Parathyroid adenoma (tissue), 2 donors: Measurements from ENCODE around the gene HIP1.

Experiments used
- H2AFZ ChIP-seq: fragments of 300-600 bp; sonication (generic); one replicate; pipeline ENCODE4 v1.7.0; 2017; ENCODE audit warnings: antibody characterized with exemption, mild to moderate bottlenecking
- H3K27ac ChIP-seq: fragments of 300-600 bp; sonication (generic); one replicate; pipeline ENCODE4 v1.7.0; 2017
- H3K27me3 ChIP-seq: fragments of 300-600 bp; sonication (generic); one replicate; pipeline ENCODE4 v1.7.0; 2017; ENCODE audit warnings: low read length; ENCODE audit not compliant: control insufficient read depth, insufficient read depth
- H3K36me3 ChIP-seq: fragments of 300-600 bp; sonication (generic); one replicate; pipeline ENCODE4 v1.7.0; 2017; ENCODE audit warnings: low read length; ENCODE audit not compliant: control insufficient read depth, insufficient read depth
- H3K4me1 ChIP-seq: fragments of 300-600 bp; sonication (generic); one replicate; pipeline ENCODE4 v1.7.0; 2017; ENCODE audit warnings: control low read depth
- H3K4me2 ChIP-seq: fragments of 300-600 bp; sonication (generic); one replicate; pipeline ENCODE4 v1.7.0; 2017; ENCODE audit warnings: low read length
- H3K4me3 ChIP-seq: fragments of 300-600 bp; sonication (generic); one replicate; pipeline ENCODE4 v1.7.0; 2017; ENCODE audit warnings: low read depth, low read length
- H3K79me2 ChIP-seq: fragments of 300-600 bp; sonication (generic); one replicate; pipeline ENCODE4 v1.7.0; 2017; ENCODE audit warnings: control low read depth
- H3K9ac ChIP-seq: fragments of 300-600 bp; sonication (generic); one replicate; pipeline ENCODE4 v1.7.0; 2017; ENCODE audit warnings: mild to moderate bottlenecking
- H3K9me3 ChIP-seq: fragments of 300-600 bp; sonication (generic); one replicate; pipeline ENCODE4 v1.7.0; 2017; ENCODE audit warnings: low read length; ENCODE audit not compliant: control insufficient read depth
- CTCF ChIP-seq: fragments of 300-600 bp; sonication (generic); IDR thresholded peaks from one replicate; pipeline ENCODE4 v1.7.0; 2017; ENCODE audit warnings: antibody characterized with exemption, mild to moderate bottlenecking
- donor health status: primary hyperparathyroidism.

The HIP1 gene

GRCh38 chr7:75644589-75644988, 94.2 kb downstream of the HIP1 start:
- H2AFZ ChIP-seq: no peak overlapping the region
- no peak overlapping the region for H3K27ac ChIP-seq
- H3K9ac ChIP-seq: no peak overlapping the region

GRCh38 chr7:75642810-75643486, 95.8 kb downstream of the HIP1 start:
- H3K9me3 ChIP-seq: no peaks in the 10 kb centered on the region
- H3K9ac ChIP-seq: no peak overlapping the region
- H3K4me1 ChIP-seq: peaks cover 3% of the 10 kb centered on the region
- H2AFZ ChIP-seq: no peak overlapping the region
- TF ChIP-seq CTCF: peak; percentile 76
- H3K36me3 ChIP-seq: no peaks in the 10 kb centered on the region
- no peak overlapping the region for H3K4me3 ChIP-seq
- H3K79me2 ChIP-seq: peaks cover 6% of the 10 kb centered on the region
- H3K4me2 ChIP-seq: no peak overlapping the region
- no peaks in the 10 kb centered on the region for H3K27me3 ChIP-seq
- no peak overlapping the region for H3K27ac ChIP-seq

More at GRCh38 chr7:75644589-75644988, 94.2 kb downstream of the HIP1 start:
- no peak for TF ChIP-seq CTCF
- Histone ChIP-seq H3K27me3 (no peaks in the 10 kb centered on the region), H3K79me2 (peaks cover 6% of the 10 kb centered on the region), H3K36me3 (no peaks in the 10 kb centered on the region), H3K4me1 (peaks cover 3% of the 10 kb centered on the region), H3K9me3 (no peaks in the 10 kb centered on the region), H3K4me3 (no peak overlapping the region), H3K4me2 (no peak overlapping the region)

- no peaks in the 10 kb centered on the region for H3K36me3 ChIP-seq
- H3K4me1 ChIP-seq: peaks cover 3% of the 10 kb centered on the region
- H3K4me2 ChIP-seq: no peak overlapping the region
- TF ChIP-seq CTCF: no peak
- no peaks in the 10 kb centered on the region for H3K9me3 ChIP-seq
- H3K27ac ChIP-seq: no peak overlapping the region
- peaks cover 6% of the 10 kb centered on the region for H3K79me2 ChIP-seq
- no peaks in the 10 kb centered on the region for H3K27me3 ChIP-seq
- H3K9ac ChIP-seq: no peak overlapping the region
- no peak overlapping the region for H3K4me3 ChIP-seq
- H2AFZ ChIP-seq: peak overlapping the region; percentile 54
Measured at GRCh38 chr7:75640201-75640600, 98.5 kb downstream of the HIP1 start.

- no peaks in the 10 kb centered on the region for H3K27me3 ChIP-seq
- peaks cover 3% of the 10 kb centered on the region for H3K4me1 ChIP-seq
- H3K9me3 ChIP-seq: no peaks in the 10 kb centered on the region
- no peak overlapping the region for H3K9ac ChIP-seq
- peak overlapping the region; percentile 54 for H2AFZ ChIP-seq
- no peak overlapping the region for H3K27ac ChIP-seq
- TF ChIP-seq CTCF: no peak
- peaks cover 6% of the 10 kb centered on the region for H3K79me2 ChIP-seq
- H3K4me3 ChIP-seq: peak overlapping the region; percentile 51
- no peaks in the 10 kb centered on the region for H3K36me3 ChIP-seq
- H3K4me2 ChIP-seq: peak overlapping the region; percentile 85
Measured at GRCh38 chr7:75639886-75640190, 98.9 kb downstream of the HIP1 start.
